GM12872 (cell line): Measurements from ENCODE around the gene PDK2.

ENCODE experiments used
- TF ChIP-seq, protein P1 (sequence below): IDR thresholded peaks from 3 replicates; pipeline ENCODE4 v1.5.1; 2011; ENCODE audit warnings: low read depth, mild to moderate bottlenecking, low read length, moderate library complexity; ENCODE audit not compliant: insufficient read depth

Gene PDK2

DNA sequence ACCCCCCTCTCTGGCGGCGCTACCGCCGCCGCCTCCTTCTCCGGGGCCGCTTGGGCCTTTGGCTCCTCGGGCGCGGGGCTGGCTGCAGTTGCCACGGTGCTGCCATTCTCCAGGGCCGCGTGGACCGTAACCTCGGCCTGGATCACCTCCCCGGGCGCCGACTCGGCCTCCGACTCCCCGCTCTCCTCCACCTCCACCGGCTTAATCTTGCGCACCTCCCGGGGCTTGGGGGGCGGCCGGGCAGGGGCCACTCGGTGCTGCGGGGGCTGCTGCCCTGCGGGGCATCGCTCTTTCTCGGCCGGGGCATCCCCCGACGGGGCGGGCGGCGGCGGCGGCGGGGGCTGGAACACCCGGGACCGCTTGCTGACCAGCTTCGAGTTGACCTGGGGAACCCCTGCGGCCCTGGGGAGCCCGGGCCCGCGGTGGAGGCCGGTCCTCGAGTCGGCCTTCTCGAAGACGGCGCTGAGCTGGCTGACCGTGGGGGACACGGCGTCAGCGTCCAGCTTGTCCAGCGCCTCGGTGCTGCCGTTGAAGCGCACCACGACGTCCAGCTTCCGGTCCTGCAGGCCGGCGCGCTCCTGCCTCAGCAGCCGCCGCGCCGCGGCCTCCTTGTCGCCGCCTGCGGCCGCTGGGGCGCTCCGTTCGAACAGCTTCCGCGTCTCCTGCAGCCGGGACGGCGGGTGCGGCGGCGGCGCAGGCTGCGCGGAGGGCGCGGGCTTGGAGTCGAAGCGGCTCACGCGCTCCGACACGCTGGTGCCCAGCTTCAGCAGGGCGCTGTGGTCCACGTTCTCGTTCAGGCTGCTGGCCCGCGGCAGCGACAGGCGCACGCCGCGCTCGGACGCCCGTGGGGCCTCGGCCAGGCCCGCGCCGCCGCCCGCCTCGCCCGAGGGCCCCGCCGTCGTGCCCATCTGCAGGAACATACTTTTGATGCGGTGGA, 54.5 kb downstream of the PDK2 start:
- TF ChIP-seq, protein P1, sequence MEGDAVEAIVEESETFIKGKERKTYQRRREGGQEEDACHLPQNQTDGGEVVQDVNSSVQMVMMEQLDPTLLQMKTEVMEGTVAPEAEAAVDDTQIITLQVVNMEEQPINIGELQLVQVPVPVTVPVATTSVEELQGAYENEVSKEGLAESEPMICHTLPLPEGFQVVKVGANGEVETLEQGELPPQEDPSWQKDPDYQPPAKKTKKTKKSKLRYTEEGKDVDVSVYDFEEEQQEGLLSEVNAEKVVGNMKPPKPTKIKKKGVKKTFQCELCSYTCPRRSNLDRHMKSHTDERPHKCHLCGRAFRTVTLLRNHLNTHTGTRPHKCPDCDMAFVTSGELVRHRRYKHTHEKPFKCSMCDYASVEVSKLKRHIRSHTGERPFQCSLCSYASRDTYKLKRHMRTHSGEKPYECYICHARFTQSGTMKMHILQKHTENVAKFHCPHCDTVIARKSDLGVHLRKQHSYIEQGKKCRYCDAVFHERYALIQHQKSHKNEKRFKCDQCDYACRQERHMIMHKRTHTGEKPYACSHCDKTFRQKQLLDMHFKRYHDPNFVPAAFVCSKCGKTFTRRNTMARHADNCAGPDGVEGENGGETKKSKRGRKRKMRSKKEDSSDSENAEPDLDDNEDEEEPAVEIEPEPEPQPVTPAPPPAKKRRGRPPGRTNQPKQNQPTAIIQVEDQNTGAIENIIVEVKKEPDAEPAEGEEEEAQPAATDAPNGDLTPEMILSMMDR = peak; percentile 28; the same call in 1 of the 3 replicates

DNA sequence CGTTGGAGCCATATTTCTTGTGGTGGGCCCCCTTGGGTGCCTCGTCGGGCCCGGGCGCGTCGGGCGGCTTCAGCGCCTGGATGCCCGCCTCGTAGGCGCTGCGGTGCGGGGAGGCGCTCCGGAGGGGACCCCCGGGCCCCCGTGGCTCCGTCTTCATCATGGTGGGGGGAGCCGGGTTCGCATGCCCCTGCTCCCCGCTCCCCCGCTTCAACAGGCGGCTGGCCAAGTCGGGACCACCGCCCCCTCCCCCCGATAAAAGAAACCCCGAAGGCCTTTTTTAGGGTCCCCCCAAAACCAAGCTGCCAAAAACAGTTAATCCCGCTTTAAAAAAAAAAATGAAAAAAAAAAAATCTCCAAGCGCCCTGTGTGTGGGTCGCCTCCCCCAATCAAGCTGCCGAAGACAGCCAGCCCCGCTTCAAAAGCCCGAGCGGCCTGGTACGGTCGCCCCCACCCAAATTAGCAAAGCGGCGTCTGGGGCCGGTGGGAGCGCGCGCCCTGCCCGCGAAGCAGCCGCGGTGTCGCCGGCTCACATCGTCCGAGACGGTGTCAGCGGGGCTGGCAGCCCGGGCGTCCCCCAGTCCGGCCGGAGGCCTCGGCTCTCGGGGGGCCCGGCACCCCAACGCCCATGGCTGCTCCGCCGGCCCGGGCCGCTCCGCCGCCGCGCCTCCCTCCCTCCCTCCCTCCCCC, 55.3 kb downstream of the PDK2 start, which contains the start of gene PPP1R9B:
TSS of gene PPP1R9B (minus strand) at position 324 of the 687 bp plus-strand sequence. CDS start at position 160, 164 bp downstream.
- TF ChIP-seq, protein P1 = no peak

DNA sequence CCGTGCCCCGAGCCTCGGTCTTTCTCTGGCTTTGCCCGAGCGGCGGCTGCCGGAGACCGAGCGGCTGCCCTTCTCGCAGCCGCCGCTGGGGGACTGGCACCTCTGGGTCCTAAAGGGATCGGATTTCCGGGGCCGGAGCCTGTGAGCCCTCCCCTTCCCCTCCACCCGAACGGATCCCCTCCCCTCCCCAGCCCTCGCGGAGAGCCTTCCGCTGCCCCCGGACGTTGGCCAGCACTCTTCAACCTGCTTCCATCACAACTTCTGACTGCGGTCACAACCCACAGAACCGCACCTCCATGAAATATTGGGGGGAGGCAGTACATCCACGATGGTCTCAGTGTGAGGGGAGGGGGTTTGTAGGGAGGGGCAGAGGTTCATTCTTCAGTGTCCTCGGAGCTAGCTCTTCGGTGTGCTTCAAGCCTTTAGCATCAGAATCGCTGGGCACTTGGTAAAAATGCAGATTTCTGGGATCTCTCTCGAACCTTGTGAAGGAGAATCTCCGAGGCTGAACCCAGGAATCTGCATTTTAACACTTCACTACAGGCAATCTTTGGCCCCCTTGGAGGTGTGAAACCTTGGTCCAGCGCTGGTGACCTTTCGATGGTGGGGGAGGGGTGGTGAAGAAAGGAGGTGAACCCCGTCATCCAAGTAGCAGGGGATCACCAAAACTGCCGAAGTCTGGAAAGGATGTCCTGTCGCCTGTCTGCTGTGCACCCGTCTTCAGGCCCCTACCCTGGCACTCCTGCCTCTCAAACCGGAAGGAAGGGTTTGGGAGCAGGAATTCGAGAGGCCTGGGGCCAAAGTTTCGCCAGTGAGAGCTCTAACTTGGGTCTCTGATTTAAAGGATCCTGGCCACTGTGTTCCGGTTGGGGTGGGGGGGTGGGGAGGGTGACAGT, 56.1 kb downstream of the PDK2 start:
- TF ChIP-seq, protein P1 = peak; percentile 74

DNA sequence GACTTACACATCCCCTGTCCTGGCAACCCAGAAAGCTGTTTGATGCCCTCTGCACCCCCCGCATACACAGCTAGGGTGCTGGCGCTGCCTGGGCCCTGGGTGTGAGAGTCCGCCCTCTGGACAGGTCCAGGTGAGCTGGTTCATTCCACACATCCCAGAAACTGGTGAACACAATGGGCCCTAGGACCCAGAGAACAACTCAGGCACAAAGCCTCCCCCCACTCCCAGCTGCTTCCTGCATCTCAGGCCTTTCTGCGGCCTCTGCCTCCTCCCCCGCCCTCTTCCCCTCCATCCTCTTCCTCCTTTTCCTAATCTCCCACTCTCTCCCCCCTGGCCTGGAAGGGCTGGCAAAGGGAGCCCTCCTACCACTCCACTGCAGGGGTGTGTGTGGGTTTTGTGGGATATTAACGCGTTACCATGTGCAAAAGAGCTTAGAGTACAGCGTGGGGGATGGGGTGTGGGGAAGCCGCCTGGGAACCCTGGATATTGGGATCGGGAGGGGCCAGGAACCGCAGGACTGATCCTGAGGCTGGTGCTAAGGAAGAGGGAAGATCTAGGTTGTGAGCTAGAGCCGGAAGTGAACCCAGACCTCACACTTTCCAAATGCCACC, 56.9 kb downstream of the PDK2 start:
- TF ChIP-seq, protein P1 = no peak

DNA sequence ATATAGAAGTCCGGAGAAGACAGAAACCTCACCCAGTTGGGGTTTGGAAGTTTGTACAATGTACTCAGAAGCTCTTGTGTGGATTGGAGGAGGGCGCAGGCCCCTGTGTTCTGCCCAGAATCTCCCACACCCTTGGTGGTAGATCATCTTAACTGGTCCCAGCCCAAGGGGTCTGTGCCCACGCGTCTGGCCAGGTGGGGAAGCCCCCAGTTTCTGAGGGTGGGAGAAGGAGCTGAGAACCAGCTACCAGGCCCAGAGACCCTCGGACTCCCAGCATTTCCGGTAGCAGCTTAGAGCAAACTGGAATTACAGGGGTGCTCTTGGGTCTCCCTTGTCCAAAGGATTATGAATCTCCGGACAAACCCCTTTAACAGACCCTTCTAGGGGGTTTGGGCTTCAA, 57.6 kb downstream of the PDK2 start:
- TF ChIP-seq, protein P1 = no peak

DNA sequence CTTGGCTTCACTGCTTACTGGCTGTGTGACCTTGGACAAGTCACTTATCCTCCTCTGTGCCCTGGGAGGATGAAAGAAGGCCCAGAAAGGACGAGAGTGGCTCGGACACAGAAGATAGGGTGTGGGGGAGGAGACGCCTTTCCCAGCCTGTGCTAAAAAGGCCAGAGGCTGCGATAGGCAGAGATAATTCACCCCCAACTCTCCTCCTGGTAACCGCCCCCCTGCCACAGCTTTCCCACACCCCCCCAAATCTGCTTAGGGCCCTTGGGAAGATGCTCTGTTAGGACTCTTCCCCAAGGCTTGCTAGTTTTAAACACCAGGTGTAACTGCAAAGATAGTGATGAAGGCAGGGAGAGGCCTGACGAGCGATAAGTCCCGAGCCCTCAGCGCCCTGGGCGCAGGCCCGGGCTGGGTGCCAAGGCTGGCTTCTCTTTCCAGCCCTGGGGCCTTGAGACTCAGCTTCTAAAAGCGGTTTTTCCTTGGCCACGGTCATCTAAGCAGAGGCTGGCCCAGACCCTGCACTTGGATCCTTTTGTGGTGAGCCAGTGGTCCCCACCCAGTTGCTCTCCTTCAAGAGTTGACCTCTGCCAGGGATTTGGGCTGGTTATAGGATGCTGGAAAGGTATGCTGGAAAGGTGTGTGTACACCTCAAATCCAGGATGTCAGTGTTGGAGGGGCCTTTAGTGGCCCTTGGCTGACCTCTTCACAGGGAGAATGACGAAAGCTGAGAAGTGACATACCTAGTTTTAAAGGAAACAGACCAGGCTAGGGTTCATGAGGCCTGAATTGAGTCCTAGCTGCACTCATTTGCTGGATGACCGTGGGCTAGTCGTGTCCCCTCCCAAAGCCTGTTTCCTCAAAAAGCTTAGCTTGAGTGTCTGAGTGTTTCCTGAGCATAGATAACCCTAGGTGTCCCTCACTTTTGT, 58.8 kb downstream of the PDK2 start:
- TF ChIP-seq, protein P1 = no peak
